GM12891 (cell line): ENCODE results near the gene PLEKHG5.

ENCODE experiments used
- DNase-seq: peaks from one replicate; pipeline ENCODE4 v3.0.0; 2011; ENCODE audit warnings: low spot score; ENCODE audit not compliant: insufficient read length
- FAIRE-seq: peaks from 2 replicates; lab custom pipeline; 2011; peaks lifted over from hg19 to GRCh38; lab: Jason Lieb, UNC
- PAX5 ChIP-seq: IDR thresholded peaks from 2 replicates; pipeline ENCODE4 v1.6.1; 2011; ENCODE audit warnings: low read length, moderate library complexity, mild to moderate bottlenecking; ENCODE audit not compliant: insufficient read depth, severe bottlenecking
- POLR2A ChIP-seq: IDR thresholded peaks from 2 replicates; pipeline ENCODE4 v1.6.1; 2011; ENCODE audit warnings: low read depth, low read length, control low read depth
- POLR2AphosphoS5 ChIP-seq: IDR thresholded peaks from 2 replicates; pipeline ENCODE4 v1.6.1; 2011; ENCODE audit warnings: low read depth, low read length, control low read depth
- POU2F2 ChIP-seq: IDR thresholded peaks from 2 replicates; pipeline ENCODE4 v1.6.1; 2011; ENCODE audit warnings: low read depth, mild to moderate bottlenecking, control low read depth, low read length, moderate library complexity
- SPI1 ChIP-seq: IDR thresholded peaks from 2 replicates; pipeline ENCODE4 v1.6.1; 2011; ENCODE audit warnings: low read depth, low read length, control low read depth
- TAF1 ChIP-seq: IDR thresholded peaks from 2 replicates; pipeline ENCODE4 v1.6.1; 2011; ENCODE audit warnings: low read depth, low read length, control low read depth

Gene PLEKHG5

DNA sequence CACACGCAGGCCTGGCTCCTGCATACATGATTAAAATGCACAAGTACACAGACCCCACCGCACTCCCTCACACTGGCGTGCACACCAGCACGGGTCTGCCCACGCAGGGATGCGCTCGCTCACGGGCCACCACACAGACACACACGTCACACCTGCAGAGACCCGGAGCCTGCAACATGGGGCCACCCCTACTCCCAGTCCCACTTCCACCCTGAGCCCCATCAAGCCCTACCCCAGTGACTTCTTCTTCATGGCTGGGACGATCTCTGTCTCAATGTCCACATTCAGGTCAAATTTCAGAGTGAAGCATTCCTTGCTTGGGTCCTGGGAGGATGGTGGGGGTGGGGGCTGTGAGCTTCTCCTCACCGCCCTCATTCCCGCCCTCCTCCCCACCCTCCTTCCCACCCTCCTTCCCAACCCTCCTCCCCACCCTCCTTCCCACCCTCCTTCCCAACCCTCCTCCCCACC lies 16.6 kb downstream of the PLEKHG5 start:
- no peak for FAIRE-seq
- TF ChIP-seq SPI1: no peak
- no peak for TF ChIP-seq POLR2A
- TF ChIP-seq TAF1: no peak
- TF ChIP-seq POLR2AphosphoS5: no peak
- no peak for DNase-seq

DNA sequence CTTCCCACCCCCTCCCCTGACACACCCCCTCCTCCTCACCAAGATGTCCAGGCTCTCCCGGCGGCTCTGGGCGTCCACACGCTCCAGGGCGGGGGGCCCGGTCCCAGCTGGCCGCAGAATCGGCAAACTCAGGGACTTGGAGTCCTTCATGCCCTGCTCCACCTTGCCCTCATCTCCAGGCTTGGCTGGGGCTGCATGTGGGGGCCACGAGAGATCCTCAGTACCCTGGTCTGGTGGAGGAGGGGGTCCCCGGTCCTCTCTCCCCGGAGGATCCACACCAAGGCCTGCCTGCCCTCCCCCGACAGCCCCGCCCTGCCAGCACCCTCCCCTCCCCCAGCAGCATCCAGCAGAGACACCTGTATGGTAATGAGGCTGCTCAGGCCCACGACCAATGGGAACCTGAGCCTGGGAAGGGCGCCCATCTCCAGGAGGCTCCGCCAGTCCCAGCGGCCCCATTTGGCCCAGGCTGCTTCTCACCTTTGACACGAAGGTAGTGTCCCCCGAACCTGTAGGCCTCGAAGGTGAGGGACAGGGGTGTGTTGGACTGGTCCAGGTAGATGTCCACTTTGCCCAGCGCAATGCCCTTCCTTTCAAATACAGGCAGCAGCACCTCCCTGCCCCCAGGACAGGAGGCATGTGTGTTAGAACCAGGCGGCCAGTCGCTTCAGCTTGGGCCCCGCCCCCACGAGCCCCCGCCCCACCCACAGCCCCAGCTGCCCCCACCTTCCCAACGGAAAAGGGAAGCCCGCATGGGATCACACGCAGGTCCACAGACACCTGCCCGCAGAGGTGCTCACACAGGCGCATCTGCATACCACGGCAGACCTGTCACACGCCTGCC lies 17.3 kb downstream of the PLEKHG5 start:
- FAIRE-seq (no peak), DNase-seq (no peak)

DNA sequence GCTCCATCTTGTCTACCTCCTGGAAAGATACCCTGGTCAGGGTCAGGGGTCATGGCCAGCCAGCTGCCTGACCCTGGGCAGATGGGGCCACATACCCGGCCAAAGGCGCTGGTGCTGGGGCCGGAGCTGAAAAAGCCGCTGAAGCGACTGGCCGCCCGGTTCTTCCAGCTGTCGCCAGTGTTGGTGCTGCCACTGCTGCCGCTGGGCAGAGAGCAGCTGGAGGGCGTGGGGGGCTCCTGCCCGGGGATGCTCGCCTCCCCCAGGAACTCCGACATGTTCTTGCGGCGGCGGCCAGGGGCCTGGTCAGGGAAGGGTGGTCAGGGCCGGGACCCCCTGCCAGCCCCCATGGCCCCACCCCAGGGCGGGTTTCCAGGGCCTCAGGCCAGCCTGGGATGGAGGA lies 18.3 kb downstream of the PLEKHG5 start:
- FAIRE-seq (no peak), DNase-seq (no peak)
- TF ChIP-seq POU2F2 (no peak), POLR2A (no peak)

More for the DNA sequence above, 17.3 kb downstream of the PLEKHG5 start:
- TF ChIP-seq SPI1 (no peak), TAF1 (no peak)

DNA sequence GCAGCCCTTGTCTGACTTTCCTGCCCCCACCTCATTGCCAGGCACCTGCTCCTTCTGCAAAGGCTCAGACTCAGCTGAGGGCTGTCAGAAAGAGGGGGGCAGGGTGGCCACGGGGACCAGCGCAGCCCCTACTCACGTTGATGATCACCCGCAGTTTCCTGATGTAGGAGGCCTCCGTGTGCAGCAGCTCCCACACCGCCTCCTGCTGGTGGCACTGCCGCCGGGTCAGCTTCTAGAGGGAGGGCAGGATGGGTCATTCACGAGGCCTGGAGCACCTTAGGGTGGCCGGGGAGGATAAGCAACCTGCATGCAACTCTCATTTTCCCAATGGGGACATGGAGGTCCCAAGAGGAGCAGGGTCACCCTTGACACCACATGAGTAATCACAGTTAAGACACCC lies 19.1 kb downstream of the PLEKHG5 start:
- FAIRE-seq (no peak), DNase-seq (no peak)
- TF ChIP-seq POLR2A (no peak), TAF1 (no peak), PAX5 (no peak), POU2F2 (no peak), POLR2AphosphoS5 (no peak), SPI1 (no peak)

DNA sequence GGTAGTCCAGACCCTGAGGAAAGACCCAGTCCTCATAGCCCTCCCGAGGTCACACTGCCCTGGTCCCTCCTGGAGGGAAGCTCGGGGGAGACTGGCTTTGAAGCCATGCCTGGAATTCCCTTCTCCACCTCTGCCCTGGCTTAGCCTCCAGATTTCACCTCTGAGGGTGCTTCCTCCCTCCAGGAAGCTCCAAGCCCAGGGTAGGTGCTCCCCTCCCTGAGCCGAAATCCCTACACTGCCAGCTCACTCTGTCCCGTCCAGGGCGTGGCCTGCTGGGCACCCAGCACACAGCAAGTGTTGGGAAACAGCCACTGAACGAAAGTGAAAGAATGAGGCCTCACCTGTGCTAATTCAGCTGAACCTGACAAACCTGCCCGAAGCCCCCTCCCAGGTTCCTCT lies 19.5 kb downstream of the PLEKHG5 start:
- DNase-seq (no peak), FAIRE-seq (no peak)
- no peak for TF ChIP-seq SPI1
- TF ChIP-seq POLR2AphosphoS5: no peak
- TF ChIP-seq TAF1: no peak
- TF ChIP-seq PAX5: no peak
- TF ChIP-seq POLR2A: no peak
- no peak for TF ChIP-seq POU2F2

GRCh38 chr1:6471086-6471969 lies 20.1 kb downstream of the PLEKHG5 start:
- no peak for DNase-seq
- FAIRE-seq: no peak
- TF ChIP-seq TAF1 (no peak), SPI1 (no peak), POLR2A (no peak), PAX5 (no peak), POU2F2 (no peak), POLR2AphosphoS5 (no peak)

DNA sequence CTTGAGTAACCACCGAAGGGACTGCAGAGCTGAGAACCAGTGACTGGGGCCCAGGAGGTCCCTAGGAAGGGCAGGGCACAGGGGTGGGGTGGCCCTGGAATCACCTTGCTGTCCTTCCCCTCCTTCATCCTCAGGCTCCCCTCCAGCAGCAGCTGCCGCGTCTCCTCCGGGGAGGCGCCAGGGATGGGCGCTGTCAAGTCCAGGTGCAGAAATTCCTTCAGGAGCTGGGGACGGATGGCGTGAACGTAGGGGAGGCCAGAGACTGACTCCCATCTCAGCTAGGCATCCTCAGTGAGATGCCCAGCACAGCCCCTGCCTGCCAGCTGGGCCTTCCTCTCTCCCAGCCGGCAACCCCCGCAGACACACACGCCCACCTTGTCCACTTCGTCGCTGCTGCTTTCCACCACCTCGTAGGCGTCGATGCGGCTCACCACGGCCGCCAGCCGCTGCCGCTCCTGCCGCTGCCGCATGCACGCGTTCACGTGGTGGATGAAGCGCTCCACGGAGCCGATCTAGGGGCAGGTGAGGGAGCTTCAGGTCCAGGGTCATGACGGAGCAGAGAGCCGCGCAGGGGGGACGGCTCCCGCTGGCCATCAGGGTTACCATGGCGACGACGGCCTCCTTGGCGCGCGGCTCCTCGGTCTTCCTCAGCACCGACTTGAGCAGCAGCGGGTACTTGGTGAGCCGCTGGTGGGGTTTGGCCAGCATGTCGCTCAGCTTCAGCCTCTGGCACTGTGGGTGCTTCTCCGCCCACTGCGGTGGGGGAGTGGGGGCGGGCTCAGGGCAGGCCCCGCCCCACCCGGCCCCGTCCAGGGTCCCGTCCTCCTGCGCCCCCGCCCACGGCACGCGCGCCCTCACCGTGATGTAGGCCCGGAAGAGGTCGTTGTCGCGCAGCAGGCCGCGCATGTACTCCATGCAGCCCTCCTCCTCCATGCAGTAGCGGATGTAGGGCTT lies 21.1 kb downstream of the PLEKHG5 start:
- FAIRE-seq (no peak), DNase-seq (no peak)
- TF ChIP-seq POU2F2 (no peak), POLR2AphosphoS5 (no peak), TAF1 (no peak), PAX5 (no peak), SPI1 (no peak), POLR2A (no peak)

DNA sequence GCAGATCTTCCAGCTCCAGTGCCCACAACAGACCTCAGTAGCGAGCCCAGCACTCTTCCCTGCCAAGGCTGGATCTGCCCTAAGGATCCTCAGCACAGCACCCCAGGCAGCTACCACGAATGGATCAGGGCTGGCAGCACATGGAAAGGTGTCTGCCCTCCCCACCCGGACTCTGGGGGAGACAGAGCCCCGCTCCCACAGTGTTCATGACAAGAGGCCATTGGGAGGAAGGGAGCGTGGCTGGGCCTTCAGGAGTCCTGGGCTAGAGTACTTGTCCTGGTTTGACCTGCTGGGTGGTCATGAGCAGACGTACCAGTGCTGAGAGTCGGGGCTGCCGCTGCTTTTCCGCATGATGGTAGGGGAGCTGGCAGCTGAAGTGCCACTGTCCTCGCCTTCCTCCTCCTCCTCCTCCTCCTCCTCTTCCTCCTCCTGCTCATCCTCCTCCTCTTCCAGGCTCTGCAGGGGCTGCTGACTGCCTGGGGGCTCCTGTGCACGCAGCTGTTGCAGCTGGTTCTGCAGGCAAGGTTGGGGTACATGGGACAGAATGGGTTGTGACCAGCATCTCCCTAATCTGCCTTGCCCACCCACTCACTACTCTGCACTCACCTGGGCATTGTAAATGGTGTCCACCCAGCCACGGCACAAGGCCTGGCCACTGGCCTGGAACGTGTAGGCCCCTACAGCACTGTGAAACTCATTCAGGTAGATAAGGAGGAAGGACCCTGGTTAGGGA lies 22.6 kb downstream of the PLEKHG5 start:
- TF ChIP-seq TAF1 (no peak), SPI1 (no peak), POLR2A (no peak), POLR2AphosphoS5 (no peak), POU2F2 (no peak), PAX5 (no peak)
- FAIRE-seq (no peak), DNase-seq (no peak)

DNA sequence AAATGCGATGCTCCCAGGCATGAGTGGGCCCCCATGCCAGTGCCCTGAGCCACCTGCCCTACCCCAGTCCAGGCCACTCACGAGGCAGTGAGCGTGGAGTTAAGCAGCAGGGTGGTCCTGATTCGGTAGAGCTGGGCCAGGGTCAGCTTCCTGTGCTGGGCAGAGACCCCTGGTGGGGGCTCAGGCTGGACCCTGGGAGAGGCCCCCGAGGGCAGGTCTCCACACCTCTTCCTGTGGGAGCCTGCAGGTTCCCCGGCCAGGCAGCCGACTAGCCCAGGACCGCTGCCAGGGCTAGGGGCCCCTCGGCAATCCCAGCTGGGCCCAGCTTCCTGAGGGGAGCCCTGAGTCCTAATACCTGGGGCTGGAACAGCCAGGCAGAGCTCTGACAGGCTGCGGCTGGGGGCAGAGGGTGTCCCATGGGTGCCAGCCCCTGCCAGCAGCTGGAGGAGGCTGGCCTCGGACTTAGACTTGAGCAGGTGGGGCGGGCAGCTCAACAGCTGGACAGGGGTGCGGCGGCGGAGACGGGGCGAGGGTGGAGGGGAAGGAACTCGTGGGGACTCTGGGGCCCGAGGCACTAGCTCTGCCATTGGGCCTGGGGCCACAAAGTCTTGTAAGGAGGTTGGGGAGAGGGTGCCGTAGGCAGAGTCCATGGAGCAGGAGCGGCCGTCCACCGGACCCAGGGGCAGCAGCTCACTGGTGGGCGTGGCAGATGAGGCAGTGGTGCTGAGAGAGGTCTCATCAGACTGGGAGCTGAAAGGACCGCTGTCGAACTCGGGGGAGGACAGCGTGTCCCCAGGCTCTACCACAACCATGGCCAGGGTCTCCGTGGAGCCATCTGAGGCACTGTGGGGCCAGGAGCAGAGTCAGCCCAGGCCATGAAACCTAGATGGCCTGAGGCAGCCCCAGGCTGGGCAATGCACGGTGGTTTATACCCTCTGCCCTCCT lies 23.5 kb downstream of the PLEKHG5 start:
- FAIRE-seq (no peak), DNase-seq (no peak)
- no peak for TF ChIP-seq POLR2A
- no peak for TF ChIP-seq SPI1
- no peak for TF ChIP-seq POU2F2
- TF ChIP-seq POLR2AphosphoS5: no peak
- no peak for TF ChIP-seq TAF1
- no peak for TF ChIP-seq PAX5
